GM12892 (cell line): ENCODE results near the gene ST7L.

Experiments used
- DNase-seq: peaks from one replicate; pipeline ENCODE4 v3.0.0; 2011; ENCODE audit not compliant: insufficient read length
- FAIRE-seq: peaks from 2 replicates; lab custom pipeline; 2011; peaks lifted over from hg19 to GRCh38; lab: Jason Lieb, UNC
- POLR2A ChIP-seq: IDR thresholded peaks from 2 replicates; pipeline ENCODE4 v1.6.1; 2011; ENCODE audit warnings: low read depth, low read length, control low read depth
- POLR2AphosphoS5 ChIP-seq: IDR thresholded peaks from 2 replicates; pipeline ENCODE4 v1.6.1; 2011; ENCODE audit warnings: low read depth, low read length, control low read depth
- TAF1 ChIP-seq: IDR thresholded peaks from 2 replicates; pipeline ENCODE4 v1.6.1; 2011; ENCODE audit warnings: low read depth, mild to moderate bottlenecking, control low read depth, low read length, borderline replicate concordance

ST7L gene

GRCh38 chr1:112605633-112606327, 13.2 kb downstream of the ST7L start:
- DNase-seq (no peak), FAIRE-seq (no peak)
- TF ChIP-seq POLR2A (no peak), TAF1 (no peak), POLR2AphosphoS5 (no peak)

GRCh38 chr1:112603541-112603940, 15.4 kb downstream of the ST7L start:
- FAIRE-seq (no peak), DNase-seq (no peak)
- TF ChIP-seq TAF1: no peak

GRCh38 chr1:112603012-112603411, 15.9 kb downstream of the ST7L start:
- FAIRE-seq: no peak
- no peak for DNase-seq
- TF ChIP-seq TAF1: no peak
- no peak for TF ChIP-seq POLR2AphosphoS5
- TF ChIP-seq POLR2A: no peak

GRCh38 chr1:112599477-112599876, 19.5 kb downstream of the ST7L start:
- no peak for TF ChIP-seq POLR2A
- no peak for TF ChIP-seq POLR2AphosphoS5
- no peak for TF ChIP-seq TAF1
- FAIRE-seq (no peak), DNase-seq (no peak)

- FAIRE-seq: no peak
- TF ChIP-seq POLR2A (no peak), TAF1 (no peak)
- no peak for DNase-seq
Measured at GRCh38 chr1:112594208-112594876, 24.6 kb downstream of the ST7L start.

- no peak for FAIRE-seq
- no peak for TF ChIP-seq POLR2AphosphoS5
- TF ChIP-seq POLR2A: no peak
- TF ChIP-seq TAF1: no peak
- no peak for DNase-seq
Measured at GRCh38 chr1:112589766-112590165, 29.2 kb downstream of the ST7L start.

DNA sequence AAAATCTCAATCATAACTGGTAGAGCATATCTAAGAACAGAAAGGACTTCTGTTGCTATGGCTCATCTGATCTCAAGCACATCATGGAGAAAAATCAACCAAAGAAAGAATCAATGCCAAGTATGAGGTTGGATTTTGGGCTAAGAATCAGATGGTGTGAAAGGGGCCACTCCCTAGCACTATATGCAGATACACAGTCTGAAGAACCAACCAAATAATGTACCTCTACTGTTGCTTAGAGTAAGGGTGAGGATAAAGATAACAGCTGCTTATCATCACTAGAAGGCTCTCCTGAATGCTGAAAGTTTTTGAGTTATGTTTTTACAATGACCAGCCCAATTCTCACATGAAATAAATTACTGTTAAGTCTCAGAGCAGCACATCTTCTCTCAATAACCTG, 35.6 kb downstream of the ST7L start:
- FAIRE-seq (no peak), DNase-seq (no peak)
- TF ChIP-seq POLR2A (no peak), POLR2AphosphoS5 (no peak), TAF1 (no peak)

DNA sequence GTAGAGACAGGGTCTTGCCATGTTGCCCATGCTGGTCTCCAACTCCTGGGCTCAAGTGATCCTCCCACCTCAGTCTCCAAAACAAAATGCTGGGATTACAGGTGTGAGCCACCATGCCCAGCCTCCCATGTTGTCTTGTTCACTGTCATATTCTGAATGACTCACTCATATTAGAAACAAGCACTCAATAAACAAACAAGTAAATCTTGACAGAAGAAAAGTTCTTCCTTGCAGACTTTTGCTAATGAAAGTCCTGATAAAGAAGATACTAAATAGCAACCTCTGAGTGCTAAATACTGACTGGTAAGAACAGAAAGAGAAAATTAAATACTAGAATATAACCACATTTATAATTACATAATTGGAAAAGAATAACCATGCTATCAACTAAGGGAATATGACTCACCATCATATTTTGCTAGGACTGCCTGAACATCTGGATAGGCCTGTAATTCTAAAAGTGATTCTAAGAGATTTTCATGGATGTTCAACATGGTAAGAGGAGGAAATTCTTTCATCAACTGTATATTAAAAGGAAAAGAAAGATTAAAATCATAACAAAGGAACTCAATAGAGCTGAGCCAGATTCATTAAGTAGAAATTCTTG, 37.3 kb downstream of the ST7L start:
- no peak for FAIRE-seq
- no peak for DNase-seq
- TF ChIP-seq POLR2A: no peak
- no peak for TF ChIP-seq POLR2AphosphoS5
- TF ChIP-seq TAF1: no peak

DNA sequence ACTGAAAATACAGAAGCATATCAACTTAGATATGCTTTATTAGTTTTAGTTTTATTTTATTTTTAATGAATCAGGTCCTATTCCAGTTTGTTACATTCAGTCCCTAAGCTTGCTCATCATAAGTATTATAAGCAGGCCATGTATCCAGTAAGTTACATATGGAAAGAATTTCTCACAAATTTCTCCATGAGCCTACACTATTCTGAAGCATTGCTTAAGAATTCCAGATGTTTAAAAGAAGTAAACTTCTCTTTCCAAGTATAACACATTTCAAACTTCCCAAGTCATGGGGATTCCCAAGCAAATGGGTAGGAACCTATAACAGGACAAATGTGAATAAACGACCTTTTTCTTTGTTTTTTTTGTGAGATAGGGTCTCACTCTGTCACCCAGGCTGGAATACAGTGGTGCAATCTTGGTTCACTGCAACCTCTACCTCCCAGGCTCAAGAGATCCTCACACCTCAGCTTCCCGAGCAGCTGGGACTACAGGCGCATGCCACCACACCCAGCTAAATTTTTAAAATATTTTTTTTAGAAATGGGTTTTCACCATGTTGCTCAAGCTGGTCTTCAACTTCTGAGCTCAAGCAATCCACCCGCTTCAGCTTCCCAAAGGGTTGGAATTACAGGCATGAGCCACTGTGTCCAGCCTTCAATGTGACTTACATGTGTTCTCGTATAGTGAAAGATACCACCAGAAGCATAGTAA, 39.0 kb downstream of the ST7L start:
- FAIRE-seq (no peak), DNase-seq (no peak)
- no peak for TF ChIP-seq POLR2AphosphoS5
- TF ChIP-seq TAF1: no peak
- TF ChIP-seq POLR2A: no peak

- DNase-seq (no peak), FAIRE-seq (no peak)
- no peak for TF ChIP-seq POLR2A
- no peak for TF ChIP-seq TAF1
- no peak for TF ChIP-seq POLR2AphosphoS5
Measured at GRCh38 chr1:112576240-112576639, 42.7 kb downstream of the ST7L start.

- FAIRE-seq (no peak), DNase-seq (no peak)
- no peak for TF ChIP-seq POLR2A
- TF ChIP-seq POLR2AphosphoS5: no peak
- TF ChIP-seq TAF1: no peak
Measured at GRCh38 chr1:112575154-112575804, 43.7 kb downstream of the ST7L start.
